ENCODE results near the gene MTM1. TPM values are rescaled to one million over a fixed set of nuclear protein-coding genes. Genes with fewer than 3 reads are reported as not detected.

MTM1 gene
- 10 to 100 TPM in 1 of 6 donors, 1 to 10 TPM in 5; 3.3 to 10.2 (median 4.9) TPM for total RNA-seq
- polyA plus RNA-seq, result 1 to 10 TPM; 1.1 to 3.6 TPM

DNA sequence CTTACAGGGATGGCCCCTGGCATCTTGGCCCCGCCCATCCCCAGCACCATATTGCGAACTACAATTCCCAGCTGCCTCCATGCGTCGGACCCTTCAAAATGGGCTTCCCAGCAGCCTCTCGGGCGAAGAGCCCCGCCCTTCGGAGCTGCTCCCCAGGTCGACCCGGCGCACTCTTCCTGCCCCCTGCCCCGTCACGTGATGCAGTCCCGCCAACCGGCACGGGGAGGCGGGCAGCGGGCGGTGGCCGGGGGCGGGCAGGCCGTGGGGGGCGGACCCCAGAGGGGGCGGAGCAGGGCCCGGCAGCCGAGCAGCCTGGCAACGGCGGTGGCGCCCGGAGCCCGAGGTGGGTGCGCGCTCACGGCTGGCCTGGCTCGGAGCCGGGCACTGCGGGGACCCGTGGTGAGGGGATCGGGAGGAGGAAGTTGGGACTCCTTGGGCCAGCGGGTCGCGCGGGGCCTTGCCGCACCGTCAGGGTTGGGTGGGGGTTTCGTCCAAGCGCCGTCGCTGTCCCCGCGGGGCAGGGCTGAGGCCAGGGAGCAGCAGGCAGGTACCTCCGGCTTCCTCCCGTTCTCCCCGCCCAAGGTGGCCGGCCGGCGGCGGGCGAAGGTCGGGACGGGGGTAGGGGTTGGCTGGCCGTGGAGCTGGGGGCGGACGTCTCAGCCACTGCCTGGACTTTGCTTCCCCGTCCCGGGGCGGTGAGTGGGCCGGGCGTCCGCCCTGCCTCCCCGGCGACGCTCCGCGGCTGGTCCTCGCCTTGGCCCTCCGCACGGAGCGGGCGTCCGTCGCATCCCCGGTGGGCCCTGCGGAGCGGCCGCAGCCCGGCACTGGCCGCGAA lies at the start of gene MTM1:
MTM1 (plus strand) TSS at position 302 of the 835 bp plus-strand sequence. CDS start 23,994 bp downstream, outside the sequence.
- Histone ChIP-seq H3K4me3 (peak within 1 kb of the TSS; percentile 24 to 60 (median 48)), H3K27ac (peak within 1 kb of the TSS; percentile 60 to 84 (median 72)), H3K4me1 (peaks cover 0 to 9% (median 0%) of the 10 kb centered on the region in 3 donors), H3K9me3 (no peaks in the 10 kb centered on the region), H3K27me3 (peaks cover 0 to 3% (median 0%) of the 10 kb centered on the region in 4 donors), H3K36me3 (no peaks in the 10 kb centered on the region)
- WGBS, 2 donors, result 1 to 26% methylated on average over 66 to 89 of the region's 89 CpGs
- intact Hi-C loops (cut with DNase I), result no loop called here
- TF ChIP-seq, protein P1, sequence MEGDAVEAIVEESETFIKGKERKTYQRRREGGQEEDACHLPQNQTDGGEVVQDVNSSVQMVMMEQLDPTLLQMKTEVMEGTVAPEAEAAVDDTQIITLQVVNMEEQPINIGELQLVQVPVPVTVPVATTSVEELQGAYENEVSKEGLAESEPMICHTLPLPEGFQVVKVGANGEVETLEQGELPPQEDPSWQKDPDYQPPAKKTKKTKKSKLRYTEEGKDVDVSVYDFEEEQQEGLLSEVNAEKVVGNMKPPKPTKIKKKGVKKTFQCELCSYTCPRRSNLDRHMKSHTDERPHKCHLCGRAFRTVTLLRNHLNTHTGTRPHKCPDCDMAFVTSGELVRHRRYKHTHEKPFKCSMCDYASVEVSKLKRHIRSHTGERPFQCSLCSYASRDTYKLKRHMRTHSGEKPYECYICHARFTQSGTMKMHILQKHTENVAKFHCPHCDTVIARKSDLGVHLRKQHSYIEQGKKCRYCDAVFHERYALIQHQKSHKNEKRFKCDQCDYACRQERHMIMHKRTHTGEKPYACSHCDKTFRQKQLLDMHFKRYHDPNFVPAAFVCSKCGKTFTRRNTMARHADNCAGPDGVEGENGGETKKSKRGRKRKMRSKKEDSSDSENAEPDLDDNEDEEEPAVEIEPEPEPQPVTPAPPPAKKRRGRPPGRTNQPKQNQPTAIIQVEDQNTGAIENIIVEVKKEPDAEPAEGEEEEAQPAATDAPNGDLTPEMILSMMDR (IDR thresholded peaks at IDR 0.05), result no peak
- no peak for FAIRE-seq
- peak; percentile 94 to 98 (median 96) for ATAC-seq
- peak; percentile 92 to 96 (median 94) for DNase-seq

GRCh38 chrX:150522494-150522893 lies 45.9 kb upstream of the MTM1 start:
- no peak for FAIRE-seq
- Histone ChIP-seq H3K4me1 (peaks cover 0 to 3% (median 0%) of the 10 kb centered on the region in 3 donors), H3K36me3 (no peaks in the 10 kb centered on the region), H3K27ac (no peak overlapping the region), H3K9me3 (no peaks in the 10 kb centered on the region), H3K27me3 (no peaks in the 10 kb centered on the region), H3K4me3 (no peak overlapping the region)
- intact Hi-C loops (cut with DNase I), result no loop called here
- WGBS, 2 donors, result 62 to 94% methylated on average over 2 of the region's 2 CpGs
- no peak for DNase-seq
- ATAC-seq, result no peak
- TF ChIP-seq, protein P1 (IDR thresholded peaks at IDR 0.05), result no peak

DNA sequence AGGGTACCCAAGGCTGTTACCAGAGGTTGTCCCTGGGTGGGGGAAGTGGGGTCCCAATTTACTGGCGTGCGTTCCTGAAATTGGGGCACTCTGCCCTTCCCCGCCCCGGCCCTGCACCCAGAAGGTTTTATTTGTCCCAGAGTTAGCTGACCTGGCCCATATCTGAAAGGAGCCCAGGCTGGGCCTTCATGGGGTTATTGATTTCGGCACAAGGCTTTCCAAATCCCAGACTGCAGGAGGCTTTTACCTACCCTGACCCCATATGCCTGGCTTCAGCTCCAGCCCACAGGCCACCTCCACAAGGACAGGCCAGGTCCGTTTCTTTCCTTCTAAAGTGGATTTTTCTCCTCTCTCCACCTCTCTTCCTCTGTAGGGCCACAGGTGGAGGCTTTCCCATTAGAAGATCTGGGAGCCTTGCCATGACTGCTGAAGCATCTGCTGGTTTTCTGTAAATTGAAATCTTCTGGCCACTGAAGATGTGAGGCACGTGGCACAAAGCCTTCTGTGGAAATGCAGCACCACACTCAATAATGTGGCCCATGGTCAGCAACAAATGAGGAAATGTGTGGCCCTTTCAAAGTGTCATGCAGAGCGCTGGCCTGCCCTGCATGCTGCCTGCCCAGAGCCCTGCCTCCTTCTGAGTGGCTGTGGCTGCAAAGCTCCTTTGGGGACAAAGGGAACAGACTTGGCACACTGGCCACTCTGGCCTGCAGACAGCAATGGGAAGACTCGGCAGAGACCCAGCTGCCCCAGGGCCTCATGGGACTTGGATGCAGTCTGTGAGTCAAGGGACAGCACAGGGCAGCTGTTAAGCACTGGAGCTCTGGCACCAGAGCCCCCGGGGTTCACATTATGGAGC lies 43.1 kb upstream of the MTM1 start:
- ATAC-seq, result peak; percentile 85 to 93 (median 88)
- WGBS, 2 donors, result 35 to 51% methylated on average over 10 of the region's 10 CpGs
- H3K27ac ChIP-seq, result peak overlapping the region in 3 of 4 donors; percentile 36 to 55 (median 38)
- intact Hi-C loops (cut with DNase I), result no loop called here
- TF ChIP-seq, protein P1 (IDR thresholded peaks at IDR 0.05), result no peak
- no peak for FAIRE-seq
- peaks cover 0 to 3% (median 0%) of the 10 kb centered on the region in 3 donors for H3K4me1 ChIP-seq
- peak overlapping the region in 1 of 4 donors; percentile 22 for H3K4me3 ChIP-seq
- no peaks in the 10 kb centered on the region for H3K27me3 ChIP-seq
- H3K9me3 ChIP-seq, result no peaks in the 10 kb centered on the region
- no peaks in the 10 kb centered on the region for H3K36me3 ChIP-seq
- DNase-seq, result peak in 5 of 6 donors; percentile 64 to 89 (median 80)

GRCh38 chrX:150526692-150527091 lies 41.7 kb upstream of the MTM1 start:
- Histone ChIP-seq H3K4me1 (peaks cover 0 to 3% (median 0%) of the 10 kb centered on the region in 3 donors), H3K36me3 (no peaks in the 10 kb centered on the region), H3K4me3 (no peak overlapping the region), H3K27ac (no peak overlapping the region), H3K9me3 (no peaks in the 10 kb centered on the region), H3K27me3 (no peaks in the 10 kb centered on the region)
- FAIRE-seq (no peak), DNase-seq (no peak), ATAC-seq (no peak)
- WGBS, 2 donors, result 75 to 81% methylated on average over 7 of the region's 7 CpGs
- TF ChIP-seq, protein P1 (IDR thresholded peaks at IDR 0.05), result no peak
- intact Hi-C loops (cut with DNase I), result no loop called here
